HUES6 (cell line): ENCODE measurements around the gene RETREG2.

ENCODE experiments used
- H3K27ac ChIP-seq: 2 replicates; pipeline ENCODE4 v1.7.0; 2013; ENCODE audit warnings: low read depth, mild to moderate bottlenecking, low read length, inconsistent platforms
- H3K27me3 ChIP-seq: 2 replicates; pipeline ENCODE4 v1.6.1; 2013; ENCODE audit warnings: low read length; ENCODE audit not compliant: control insufficient read depth, insufficient read depth
- H3K36me3 ChIP-seq: 2 replicates; pipeline ENCODE4 v1.6.1; 2013; ENCODE audit warnings: low read length; ENCODE audit not compliant: control insufficient read depth, insufficient read depth
- H3K4me1 ChIP-seq: 2 replicates; pipeline ENCODE4 v1.6.1; 2013; ENCODE audit warnings: low read length; ENCODE audit not compliant: control insufficient read depth, insufficient read depth
- H3K4me3 ChIP-seq: 2 replicates; pipeline ENCODE4 v1.5.1; 2013; ENCODE audit warnings: low read depth, low read length
- H3K9ac ChIP-seq: one replicate; pipeline ENCODE4 v1.6.1; 2013; ENCODE audit warnings: mild to moderate bottlenecking, low read length
- H3K9me3 ChIP-seq: 2 replicates; pipeline ENCODE4 v1.6.1; 2013; ENCODE audit warnings: low read depth, low read length; ENCODE audit not compliant: control insufficient read depth, insufficient read depth

Gene RETREG2

GRCh38 chr2:219230059-219230540 is 52.0 kb downstream of the RETREG2 start:
- Histone ChIP-seq H3K4me1 (peaks cover 11% of the 10 kb centered on the region; the same call in 1 of the 2 replicates), H3K27me3 (no peaks in the 10 kb centered on the region), H3K4me3 (peak overlapping the region; percentile 74), H3K9me3 (no peaks in the 10 kb centered on the region), H3K27ac (peak overlapping the region; percentile 8), H3K36me3 (peaks cover 52% of the 10 kb centered on the region), H3K9ac (peak overlapping the region; percentile 72)

GRCh38 chr2:219234331-219234730 is 56.3 kb downstream of the RETREG2 start:
- Histone ChIP-seq H3K27ac (no peak overlapping the region), H3K27me3 (no peaks in the 10 kb centered on the region), H3K9ac (no peak overlapping the region), H3K36me3 (peaks cover 71% of the 10 kb centered on the region), H3K4me1 (0 out of 2 replicates have a peak, but pooled peaks cover 3% of the 10 kb centered on the region), H3K4me3 (no peak overlapping the region), H3K9me3 (no peaks in the 10 kb centered on the region)
